HFF-Myc (cell line): ENCODE results near the gene HTR7.
"Not testable (repeated sequence)": the region's sequence is repeated elsewhere in the genome, so short reads cannot be mapped to it uniquely, and the experiment has no call there.

ENCODE experiments used
- DNase-seq: peaks from one replicate; pipeline ENCODE4 v3.0.0-alpha.2; 2011; ENCODE audit warnings: low read depth; ENCODE audit errors: extremely low read depth
- H3K4me3 ChIP-seq: replicated peaks from 2 replicates; pipeline ENCODE4 v1.5.1; 2011; ENCODE audit warnings: low read depth, mild to moderate bottlenecking, control low read depth, low read length
- CTCF ChIP-seq: IDR thresholded peaks from 2 replicates; pipeline ENCODE4 v1.5.1; 2012; ENCODE audit warnings: mild to moderate bottlenecking, low read depth, low read length, control low read depth; ENCODE audit errors: missing control alignments

Gene HTR7

GRCh38 chr10:90857635-90858460, at the start of gene HTR7:
HTR7 (minus strand) TSS chr10:90858039; CDS start chr10:90857671, 368 bp downstream.
- DNase-seq, result no peak
- peak within 1 kb of the TSS; percentile 53 for H3K4me3 ChIP-seq
- TF ChIP-seq CTCF, result peak; percentile 37

- TF ChIP-seq CTCF, result no peak
- H3K4me3 ChIP-seq, result no peak overlapping the region
- no peak for DNase-seq
Measured at GRCh38 chr10:90906596-90906995, 48.8 kb upstream of the HTR7 start.

- TF ChIP-seq CTCF, result no peak
- DNase-seq, result no peak
- H3K4me3 ChIP-seq, result no peak overlapping the region
Measured at GRCh38 chr10:90905925-90906324, 48.1 kb upstream of the HTR7 start.

- not testable (repeated sequence) for H3K4me3 ChIP-seq, DNase-seq
Measured at GRCh38 chr10:90896916-90897315, 39.1 kb upstream of the HTR7 start.

- H3K4me3 ChIP-seq, result no peak overlapping the region
- no peak for DNase-seq
- no peak for TF ChIP-seq CTCF
Measured at GRCh38 chr10:90893190-90893589, 35.4 kb upstream of the HTR7 start.

- no peak overlapping the region for H3K4me3 ChIP-seq
- no peak for TF ChIP-seq CTCF
- DNase-seq, result no peak
Measured at GRCh38 chr10:90890347-90890746, 32.5 kb upstream of the HTR7 start.

GRCh38 chr10:90889636-90890035, 31.8 kb upstream of the HTR7 start:
- TF ChIP-seq CTCF, result no peak
- no peak for DNase-seq
- no peak overlapping the region for H3K4me3 ChIP-seq
